ENCODE data around the gene RAB11FIP4.

The RAB11FIP4 gene

DNA sequence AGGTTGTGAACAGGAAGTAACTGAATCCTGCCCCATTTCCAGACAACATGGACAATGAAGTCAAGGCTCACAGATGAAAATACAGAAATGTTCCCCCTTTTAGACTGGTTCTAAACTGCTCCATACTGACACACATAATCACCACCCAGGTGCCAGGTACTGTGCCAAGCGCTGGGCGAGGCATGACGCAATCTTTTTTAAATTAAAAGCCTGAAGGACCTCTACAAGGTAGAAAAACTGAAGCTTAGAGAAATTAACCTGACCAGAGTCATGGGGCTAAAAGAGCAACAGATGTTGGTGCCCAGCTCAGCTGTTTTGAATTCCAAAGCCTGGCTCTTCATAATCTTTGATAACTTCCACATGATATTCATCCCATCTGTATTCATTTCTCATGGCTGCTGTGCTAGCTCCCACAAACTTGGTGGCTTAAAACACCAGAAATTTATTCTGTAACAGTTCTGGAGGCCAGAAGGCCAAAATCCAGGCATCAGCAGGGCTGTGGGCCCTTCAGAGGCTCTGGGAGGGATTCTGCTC lies 4.9 kb upstream of the RAB11FIP4 start:
- in situ Hi-C loops (cut with MboI; ENCODE audit: low sequenced_read_pairs) = no loop called here

DNA sequence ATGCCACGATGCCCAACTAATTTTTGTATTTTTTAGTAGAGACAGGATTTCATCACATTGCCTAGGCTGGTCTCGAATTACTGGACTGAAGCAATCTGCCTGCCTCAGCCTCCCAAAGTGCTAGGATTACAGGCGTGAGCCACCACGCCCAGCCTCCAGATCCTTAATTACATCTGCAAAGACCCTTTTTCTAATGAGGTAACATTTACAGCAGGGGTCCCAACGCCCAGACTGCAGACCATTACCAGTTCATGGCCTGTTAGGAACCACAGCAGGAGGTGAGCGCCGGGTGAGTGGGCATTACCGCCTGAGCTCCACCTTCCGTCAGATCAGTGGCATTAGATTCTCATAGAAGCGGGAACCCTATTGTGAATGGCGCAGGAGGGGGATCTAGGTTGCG lies 4.0 kb upstream of the RAB11FIP4 start:
- in situ Hi-C loops (cut with MboI; ENCODE audit: low sequenced_read_pairs) = no loop called here

DNA sequence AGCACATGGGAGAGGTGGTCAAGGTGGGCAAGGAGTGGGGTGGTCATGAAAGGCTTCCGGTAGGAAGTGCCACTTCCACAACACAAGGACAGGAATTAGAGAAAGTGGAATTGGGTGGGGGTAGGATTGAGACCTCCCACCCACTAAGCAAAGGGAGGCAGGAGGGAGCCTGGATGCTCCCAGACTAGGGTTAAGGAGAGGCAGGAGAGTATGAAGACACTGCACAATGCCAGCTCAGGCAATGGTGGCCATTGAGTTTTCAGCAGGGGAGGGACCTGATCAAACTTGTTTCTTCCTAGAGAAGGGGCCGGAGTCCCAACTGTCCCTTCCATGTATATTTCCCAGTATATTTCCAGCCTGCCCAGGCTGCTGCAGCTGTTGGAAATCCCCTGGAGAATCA lies 3.1 kb upstream of the RAB11FIP4 start:
- in situ Hi-C loops (cut with MboI; ENCODE audit: low sequenced_read_pairs) = no loop called here

DNA sequence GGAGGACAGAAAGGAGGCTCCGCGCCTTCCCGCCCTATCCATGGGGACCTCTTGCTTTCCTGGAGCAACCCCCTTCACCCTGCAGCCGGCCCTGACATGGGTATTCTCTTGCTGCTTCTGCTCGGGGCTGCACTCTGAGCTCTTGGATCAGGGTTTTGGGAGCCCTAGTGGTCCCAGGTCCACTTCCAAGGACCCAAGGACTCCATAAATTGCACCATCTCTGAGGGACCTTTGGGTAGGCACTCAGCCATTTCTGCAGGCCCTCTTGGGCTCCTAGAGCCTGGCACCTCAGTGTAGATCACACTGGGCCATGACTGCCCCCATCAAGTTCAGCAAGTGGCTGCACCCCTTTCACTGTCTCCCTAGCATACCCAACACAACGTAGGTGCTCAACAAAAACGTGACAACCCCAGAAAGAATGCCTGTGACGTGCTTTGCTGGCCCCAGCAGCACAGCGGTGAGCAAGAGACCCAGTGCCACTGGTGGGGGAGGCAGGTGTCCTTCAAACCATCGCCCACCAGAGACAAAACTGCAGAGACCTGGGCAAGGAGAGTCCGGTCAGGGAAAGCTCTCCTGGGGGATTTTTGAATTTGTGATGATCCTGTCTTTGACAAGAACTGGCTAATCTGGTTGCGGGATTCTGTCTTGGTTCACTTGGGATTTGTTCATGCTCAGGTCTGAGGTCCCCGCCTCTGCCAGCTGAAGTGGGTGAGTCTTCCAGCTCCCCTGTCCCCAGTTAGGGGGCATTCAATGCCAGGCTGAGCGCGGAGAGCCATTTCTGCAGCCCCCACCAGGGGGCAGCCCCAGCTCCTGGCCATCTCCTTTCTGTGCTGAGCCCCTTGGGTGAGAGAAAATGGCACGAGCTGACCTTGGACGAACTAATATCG lies 2.5 kb upstream of the RAB11FIP4 start:
- in situ Hi-C loops (cut with MboI; ENCODE audit: low sequenced_read_pairs) = no loop called here

DNA sequence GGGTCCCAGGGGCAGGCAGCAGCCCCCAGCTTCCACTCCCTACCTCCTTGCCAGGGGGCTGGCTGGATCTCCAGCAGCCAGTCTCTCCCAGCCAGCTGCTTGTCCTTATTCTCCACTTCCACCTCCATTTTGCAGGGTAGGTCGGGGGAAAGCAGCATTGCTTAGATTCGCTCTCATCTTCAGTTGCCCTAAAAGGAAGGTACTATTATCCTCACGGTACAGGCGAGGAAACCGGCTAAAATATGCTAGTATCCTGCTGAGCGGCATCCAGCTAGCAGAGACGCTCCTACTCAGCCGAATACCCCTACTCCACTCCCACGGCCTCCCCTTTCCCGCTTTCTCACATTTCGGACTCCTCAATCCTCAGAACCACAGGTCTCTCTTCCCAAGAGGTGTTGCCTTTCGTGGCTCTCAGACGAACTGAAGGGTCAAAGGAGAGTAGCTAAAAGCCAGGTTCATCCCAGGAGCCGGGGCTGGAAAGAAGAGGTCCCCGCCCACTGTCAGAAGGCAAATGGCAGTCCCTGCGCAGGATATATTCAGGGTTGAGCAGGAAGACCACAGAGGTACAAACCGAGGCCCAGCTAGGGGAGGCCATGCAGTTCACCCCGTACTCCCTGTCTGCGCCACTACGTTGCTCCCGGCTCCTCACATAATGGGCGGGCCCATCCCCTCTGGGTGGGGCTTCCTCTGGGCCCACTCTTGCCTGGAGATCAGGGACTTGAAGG lies 1.7 kb upstream of the RAB11FIP4 start:
- in situ Hi-C loops (cut with MboI; ENCODE audit: low sequenced_read_pairs) = no loop called here

DNA sequence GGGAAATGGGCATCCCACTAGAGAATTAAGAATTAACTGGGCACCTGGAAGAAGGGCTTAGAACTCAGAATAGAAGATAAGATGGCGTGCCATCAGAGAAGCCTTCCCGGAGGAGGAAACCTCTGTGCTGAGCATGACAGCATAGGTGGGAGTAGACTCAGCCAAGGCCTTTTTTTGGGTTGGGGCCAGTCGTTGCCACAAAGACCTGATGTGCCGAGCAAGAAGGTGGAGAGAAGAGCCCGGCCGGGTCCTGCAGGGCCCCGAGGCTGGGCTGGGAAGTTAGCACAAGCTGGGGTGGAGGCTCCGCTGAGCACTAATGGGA lies 1.1 kb upstream of the RAB11FIP4 start:
- in situ Hi-C loops (cut with MboI; ENCODE audit: low sequenced_read_pairs) = no loop called here

DNA sequence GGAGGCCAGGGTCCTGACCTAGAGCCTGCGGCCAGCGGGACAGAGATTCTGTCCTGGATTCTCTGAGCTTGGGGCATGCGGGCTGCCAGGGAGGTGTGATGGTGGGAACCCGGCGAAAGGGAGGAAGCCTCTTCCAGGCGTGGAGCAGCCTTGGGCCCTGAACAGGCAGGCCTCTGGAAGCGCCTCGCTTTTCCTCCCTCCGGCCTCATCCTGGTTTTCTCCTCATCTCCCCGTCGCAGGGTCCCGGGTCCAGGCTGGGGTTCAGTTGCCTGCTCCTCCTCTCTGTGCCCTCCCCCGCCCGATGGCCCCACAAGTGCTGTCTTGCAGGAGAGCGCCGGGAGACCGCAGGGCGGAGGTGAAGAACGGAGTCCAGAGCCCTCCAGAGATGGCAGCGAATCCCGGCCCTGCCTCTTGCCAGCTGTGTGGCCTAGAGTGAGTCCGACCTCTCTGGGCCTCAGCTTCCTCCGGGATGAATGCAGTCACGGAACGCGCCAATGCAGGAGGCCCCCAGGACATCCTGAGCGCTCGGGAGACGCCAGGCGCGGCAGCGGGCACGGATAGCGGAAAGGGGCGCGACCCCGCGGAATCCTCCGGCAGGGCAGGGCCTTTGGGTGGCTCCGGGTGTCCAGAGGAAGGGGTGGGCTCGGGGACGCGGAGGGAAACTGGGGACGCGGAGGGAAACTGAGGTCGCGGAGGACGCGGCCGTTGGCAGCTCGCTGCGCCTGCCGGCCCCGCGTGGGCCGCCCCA lies 553 bp upstream of the RAB11FIP4 start:
- in situ Hi-C loops (cut with MboI; ENCODE audit: low sequenced_read_pairs) = no loop called here

DNA sequence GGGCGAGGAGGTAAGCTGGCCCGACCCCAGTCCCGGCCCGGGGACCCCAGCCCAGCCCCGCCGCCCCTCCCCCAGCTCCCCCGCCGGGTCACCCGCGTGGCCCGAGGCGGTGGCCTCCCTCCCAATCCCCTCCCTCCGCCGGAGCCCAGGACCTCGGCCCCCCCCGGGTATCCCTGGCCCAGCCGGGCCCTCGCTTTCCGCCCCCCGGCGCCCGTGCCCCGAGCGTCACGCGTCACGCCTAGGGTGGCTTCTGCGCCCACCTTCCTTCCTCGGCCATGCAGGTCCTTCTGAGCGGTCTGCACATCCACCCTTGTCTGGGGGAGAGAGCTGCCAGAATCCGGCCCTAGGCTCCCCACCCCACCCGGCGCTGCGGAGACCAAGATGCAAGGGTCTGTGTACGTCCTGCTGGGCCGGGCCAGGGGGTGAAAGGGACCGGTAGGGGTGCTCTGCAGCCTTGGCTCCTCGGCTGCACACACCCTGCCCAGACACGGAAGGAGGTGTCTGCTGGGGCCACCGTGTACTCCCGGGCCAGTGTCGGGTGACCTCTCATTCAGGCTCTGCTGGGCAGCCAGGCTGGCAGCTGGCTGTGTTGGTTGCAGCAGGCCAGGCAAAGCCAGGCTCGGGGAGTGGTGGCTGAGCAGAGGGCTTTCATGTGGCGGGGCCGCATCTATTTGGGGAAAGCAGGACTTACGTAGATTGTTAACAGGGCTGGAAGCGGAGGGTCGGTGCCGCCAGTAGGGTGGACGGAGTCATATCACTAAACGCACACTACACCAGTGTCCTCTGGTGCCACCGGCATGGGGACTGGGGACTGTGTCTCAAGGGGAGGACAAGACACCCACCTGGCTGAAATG lies 754 bp downstream of the RAB11FIP4 start:
- in situ Hi-C loops (cut with MboI; ENCODE audit: low sequenced_read_pairs) = no loop called here

DNA sequence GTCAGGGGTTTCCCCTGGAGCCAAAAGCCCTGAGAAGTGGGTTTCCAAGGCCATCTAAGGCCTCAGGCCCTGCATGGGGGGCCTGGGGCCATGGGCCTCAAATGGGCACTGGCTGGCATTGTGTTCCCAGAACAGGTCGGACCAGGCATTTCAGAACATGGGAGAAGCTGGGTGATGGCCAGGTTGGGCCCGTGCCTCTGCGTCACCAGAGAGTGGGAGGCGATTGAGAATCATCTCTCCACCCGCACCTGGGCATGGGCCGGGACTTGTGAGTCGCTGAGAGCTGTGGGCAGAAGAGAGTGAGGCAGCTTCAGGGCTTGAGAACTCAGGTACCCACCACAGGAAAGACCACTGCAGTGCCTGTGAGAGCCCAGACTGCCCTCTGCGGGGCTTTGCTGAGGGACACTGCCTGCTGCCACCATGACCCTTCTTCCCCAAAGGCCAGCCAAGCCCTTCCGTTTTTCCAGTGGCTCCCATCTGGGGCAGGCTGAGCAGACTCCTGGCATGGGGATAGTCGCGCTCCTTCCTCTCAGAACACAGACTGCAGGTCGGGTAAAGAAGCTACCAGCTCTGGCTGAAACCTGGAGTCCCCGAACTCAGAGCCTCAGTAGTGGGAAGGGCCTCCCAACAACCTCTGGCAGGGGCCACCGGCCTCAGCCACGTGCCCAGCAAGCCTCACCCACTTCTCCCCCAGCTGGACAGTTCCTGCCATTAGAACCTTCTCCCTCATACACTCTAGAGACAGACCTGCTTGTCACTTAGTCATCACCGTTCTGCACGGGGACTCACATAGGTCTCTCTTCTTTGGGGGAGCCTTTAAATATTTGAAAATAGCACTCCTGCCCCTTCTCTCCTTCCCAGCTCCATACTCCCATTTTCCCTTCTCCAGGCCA lies 1.6 kb downstream of the RAB11FIP4 start:
- in situ Hi-C loops (cut with MboI; ENCODE audit: low sequenced_read_pairs) = no loop called here

DNA sequence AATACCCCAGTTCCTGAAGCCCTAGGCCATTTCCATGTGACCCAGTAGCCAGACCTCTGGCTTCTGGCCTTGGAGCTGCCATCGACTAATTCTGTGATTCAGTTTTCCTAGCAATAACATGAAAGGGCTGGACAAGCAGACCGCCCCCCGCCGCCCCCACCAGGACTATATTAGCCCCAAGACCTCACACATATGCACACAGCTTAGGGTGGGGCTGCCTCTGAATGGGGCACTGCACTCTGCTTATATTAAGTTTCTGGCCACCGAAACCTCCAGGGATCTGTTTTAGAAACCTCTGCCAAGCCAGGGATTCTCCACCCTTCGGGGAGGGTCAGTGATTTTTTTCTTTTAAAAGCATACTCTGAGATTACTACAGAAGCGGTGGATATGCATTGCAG lies 2.3 kb downstream of the RAB11FIP4 start:
- in situ Hi-C loops (cut with MboI; ENCODE audit: low sequenced_read_pairs) = no loop called here

DNA sequence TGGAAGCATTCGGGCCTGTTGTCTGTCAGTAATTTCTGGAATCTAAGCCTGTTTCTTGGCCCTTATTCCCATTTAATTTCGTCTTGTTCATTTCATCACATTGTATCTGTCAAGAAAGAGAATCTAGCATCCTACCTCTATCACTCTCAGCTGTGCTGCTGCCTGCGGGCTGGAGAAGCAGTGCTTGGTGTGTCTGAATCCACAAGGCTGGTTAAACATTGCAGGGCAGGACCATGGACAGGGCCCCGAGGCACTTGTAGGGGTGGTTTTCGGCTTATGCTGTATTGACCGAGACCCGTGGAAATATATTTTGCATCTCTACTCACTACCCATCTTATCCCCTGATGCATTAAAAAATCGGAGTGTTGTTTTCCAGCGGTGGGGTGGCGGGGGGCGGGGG lies 3.1 kb downstream of the RAB11FIP4 start:
- in situ Hi-C loops (cut with MboI; ENCODE audit: low sequenced_read_pairs) = no loop called here

DNA sequence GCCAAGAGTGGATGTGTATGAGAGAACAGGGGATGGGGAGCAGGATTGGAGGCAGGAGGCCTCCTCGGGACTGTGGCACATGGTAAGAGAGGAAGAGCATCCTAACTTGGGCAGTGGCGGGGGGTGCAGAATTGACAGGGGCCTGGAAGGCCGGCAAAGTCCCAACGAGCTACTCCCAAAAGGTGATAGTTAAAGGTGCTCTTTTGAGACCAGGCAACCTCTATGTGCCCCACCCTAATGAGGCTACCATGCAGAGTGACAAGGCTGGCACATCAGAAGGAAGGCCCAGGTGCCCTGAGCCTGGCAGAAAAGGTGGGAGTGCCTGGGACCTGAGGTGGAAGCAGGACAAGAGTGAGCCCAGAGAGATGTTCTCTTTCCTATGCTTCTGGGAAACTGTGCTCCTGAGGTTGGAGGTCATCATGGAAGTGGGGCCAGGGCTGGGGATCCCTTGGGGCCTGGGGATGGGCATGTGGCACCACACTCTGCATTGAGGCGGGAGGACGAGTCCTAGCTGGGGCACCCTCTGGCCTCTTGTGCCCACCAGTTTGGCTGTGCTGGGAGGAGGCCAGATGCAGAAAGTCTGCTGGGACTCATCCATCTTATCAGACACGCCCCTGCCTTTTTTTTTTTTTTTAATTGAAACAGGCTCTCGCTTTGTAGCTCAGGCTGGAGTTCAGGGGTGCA lies 5.9 kb downstream of the RAB11FIP4 start:
- in situ Hi-C loops (cut with MboI; ENCODE audit: low sequenced_read_pairs) = no loop called here

DNA sequence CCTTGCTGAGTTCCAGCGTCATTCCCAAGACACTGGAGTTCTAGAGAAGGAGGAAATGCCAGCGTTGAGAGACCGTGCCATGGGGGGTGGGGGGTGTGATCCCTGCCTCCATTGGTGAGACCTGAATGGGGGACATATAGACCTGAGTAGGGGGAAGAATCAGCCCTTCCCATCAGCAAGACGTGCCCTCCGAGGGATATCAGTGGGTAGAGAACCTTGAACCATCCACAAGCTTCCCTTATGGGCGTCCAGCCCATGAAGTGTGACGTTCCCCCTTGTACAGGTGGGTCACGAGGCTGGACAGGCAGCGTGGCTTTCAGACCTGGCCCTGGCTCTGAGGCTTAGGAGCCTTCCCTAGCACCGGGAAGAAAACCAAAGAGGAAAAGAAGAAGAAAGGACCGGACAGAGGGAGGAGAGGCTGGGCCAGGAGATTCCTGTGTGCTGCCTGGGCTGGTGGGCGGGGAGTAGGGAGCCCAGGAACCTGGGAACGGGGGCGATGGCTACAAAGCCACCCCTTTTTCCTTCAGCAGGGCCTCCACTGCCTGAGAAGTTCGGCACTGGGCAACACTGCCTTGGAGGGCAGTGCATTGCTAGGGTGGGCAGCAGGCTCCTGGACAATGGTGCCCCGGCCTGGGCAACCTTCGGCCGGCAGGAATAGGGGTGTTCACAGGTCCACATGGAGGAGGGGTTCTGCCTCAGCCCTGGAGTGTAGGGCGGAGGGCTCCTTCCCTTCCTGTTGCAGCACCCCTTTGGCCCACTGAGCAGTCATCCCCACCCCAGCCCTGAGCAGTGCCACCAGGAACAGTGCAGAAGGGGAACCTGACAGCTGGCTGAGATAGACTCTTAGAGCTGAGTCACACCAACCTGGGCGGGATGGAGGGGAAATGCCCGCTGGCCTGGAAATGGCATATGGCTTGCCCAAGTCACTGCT lies 7.2 kb downstream of the RAB11FIP4 start:
- in situ Hi-C loops (cut with MboI; ENCODE audit: low sequenced_read_pairs) = no loop called here

DNA sequence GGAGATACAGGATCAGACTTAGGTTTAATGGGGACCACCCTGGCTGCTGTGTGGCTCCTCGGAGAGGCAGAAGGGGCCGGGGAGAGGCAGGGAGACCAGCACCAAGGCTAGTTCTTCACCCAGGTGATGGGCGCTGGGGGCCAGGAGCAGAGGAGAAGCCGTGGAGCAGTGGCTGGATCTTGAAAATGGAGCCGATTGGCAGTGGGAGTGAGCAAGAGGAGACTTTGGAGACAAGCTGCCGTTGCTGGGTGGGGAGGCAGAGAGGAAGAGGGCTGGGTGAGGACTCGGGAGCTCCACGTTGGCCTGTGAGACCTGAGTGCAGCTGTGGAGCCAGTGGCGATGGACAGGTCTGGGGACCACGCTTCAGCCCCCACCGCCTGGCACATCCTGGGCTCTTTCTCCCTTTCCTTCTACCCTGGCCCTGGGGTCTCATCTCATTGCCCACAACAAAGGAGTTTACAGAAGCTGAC lies 9.0 kb downstream of the RAB11FIP4 start:
- in situ Hi-C loops (cut with MboI; ENCODE audit: low sequenced_read_pairs) = no loop called here

DNA sequence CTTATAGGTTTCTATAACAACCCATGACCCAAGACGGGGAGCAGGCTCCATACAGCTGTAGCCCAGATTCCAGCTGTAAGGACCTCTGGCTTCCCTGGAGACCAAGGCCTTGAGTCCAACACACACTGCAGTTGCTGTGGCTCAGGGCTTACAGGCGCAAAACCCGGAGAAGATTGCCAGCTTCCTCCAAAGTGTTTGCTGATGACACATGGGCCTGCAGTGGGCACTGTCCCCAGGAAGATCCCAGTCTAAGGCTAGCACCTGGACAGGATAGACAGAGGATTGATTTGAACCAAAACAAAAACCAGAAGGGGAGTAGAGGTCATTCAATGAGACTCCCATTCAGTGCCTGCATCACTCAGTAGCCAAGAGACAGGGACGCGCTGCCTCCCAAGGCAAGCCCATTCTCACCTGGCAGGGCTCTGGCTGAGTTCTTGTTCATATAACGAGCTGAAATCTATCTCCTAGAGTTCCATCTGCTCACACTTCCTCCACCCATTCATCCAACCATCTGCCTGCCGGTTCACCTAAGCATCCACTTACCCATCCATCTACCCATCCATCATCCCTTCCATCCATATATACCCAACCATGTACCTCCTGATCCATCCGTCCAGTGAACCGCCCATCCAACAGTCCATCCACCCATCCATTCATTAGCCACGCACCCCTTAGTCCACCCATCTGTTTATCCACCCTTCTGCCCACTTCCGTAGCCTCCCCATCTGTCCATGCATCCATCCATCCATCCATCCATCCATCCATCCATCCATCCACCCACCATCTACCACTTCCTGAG lies 10.2 kb downstream of the RAB11FIP4 start:
- in situ Hi-C loops (cut with MboI; ENCODE audit: low sequenced_read_pairs) = no loop called here

DNA sequence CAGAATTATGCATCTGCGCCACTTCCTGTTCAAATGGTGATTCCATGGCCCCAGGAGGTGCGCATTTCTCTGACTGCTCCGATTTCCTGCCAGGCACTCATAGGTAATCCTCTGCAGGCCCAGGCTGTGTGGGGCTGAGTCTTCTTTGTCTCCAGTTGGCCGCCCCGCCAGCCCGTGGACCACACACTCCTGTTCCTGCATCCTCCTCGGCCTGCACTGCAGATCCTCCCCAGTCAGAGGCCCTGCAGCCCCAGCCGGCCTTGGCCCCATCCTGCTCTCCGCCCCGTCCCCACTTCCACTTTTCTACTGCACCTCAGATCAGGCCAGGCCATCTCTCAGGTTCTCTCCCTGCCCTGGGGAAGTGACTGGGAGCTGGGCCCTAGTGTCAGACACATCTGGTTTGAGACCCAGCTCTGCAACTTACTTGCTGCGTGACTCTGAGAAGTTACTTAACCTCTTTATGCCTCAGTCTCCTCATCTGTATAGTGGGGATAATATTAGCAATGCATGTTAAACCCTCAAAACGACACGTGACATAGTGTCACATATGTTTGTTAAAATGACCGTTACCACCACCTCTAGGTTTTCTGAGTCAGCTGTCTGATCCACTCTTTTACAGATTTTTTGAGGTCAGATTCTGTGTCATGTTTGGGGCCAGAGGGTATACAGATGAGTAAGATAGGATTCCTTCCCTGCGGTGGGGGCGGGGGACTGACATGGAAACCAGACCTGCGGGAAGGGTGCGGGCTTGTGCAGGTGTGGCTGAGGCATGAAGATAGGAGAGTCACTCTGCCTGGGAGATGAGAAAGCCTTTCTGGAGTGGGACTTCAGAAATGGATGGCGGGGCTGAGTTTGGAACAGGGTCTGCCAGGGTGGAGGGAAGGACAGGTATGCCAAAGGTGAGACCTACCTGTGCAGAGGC lies 12.8 kb downstream of the RAB11FIP4 start:
- in situ Hi-C loops (cut with MboI; ENCODE audit: low sequenced_read_pairs) = no loop called here

Data from HL-60/S4 treated with phorbol 12-myristate 13-acetate at 8.2 ng/mL for 4 days and 3 days (cell line).